HepG2 (cell line): ENCODE data around the gene SLBP. TPM values are rescaled to one million over a fixed set of nuclear protein-coding genes. Genes with fewer than 3 reads are reported as not detected.
A peak's percentile ranks its signal among the peaks of the same experiment; 100 is the strongest.

Experiments used
- ATAD3A ChIP-seq: sonication (generic); formaldehyde crosslinking; IDR thresholded peaks from 2 replicates; pipeline ENCODE4 v1.4.0; 2020; ENCODE audit warnings: missing genetic modification reagents
- ELF3 ChIP-seq: IDR thresholded peaks from 2 replicates; pipeline ENCODE4 v1.6.1; 2016; ENCODE audit warnings: missing genetic modification reagents, missing compliant biosample characterization
- MTA1 ChIP-seq: sonication (generic); formaldehyde crosslinking; IDR thresholded peaks from 2 replicates; pipeline ENCODE4 v1.4.0; 2020; ENCODE audit warnings: missing genetic modification reagents, mild to moderate bottlenecking, borderline replicate concordance
- NFE2L2 ChIP-seq: fragments of 150-350 bp; IDR thresholded peaks from 2 replicates; pipeline ENCODE4 v1.6.1; 2014; ENCODE audit warnings: low read length
- NRL ChIP-seq: sonication (generic); formaldehyde crosslinking; IDR thresholded peaks from 2 replicates; pipeline ENCODE4 v1.5.0; 2020; ENCODE audit warnings: missing genetic modification reagents, mild to moderate bottlenecking, moderate library complexity, borderline replicate concordance
- RELA ChIP-seq: sonication (generic); formaldehyde crosslinking; IDR thresholded peaks from 2 replicates; pipeline ENCODE4 v1.4.0; 2020; ENCODE audit warnings: missing genetic modification reagents
- SRSF1 ChIP-seq: fragments of 200-400 bp; formaldehyde crosslinking; optimal IDR thresholded peaks from 2 replicates; pipeline ENCODE3; 2017; ENCODE audit warnings: mild to moderate bottlenecking, low read depth, low read length, moderate library complexity
- TBL1XR1 ChIP-seq: fragments of 150-350 bp; IDR thresholded peaks from 2 replicates; pipeline ENCODE4 v1.6.1; 2014; ENCODE audit warnings: borderline replicate concordance, low read length; ENCODE audit not compliant: partially characterized antibody
- ZFYVE20 ChIP-seq: sonication (generic); formaldehyde crosslinking; IDR thresholded peaks from 2 replicates; pipeline ENCODE4 v1.8.0; 2023; ENCODE audit warnings: low read depth, mild to moderate bottlenecking, moderate library complexity, missing genetic modification reagents, borderline replicate concordance
- ZKSCAN5 ChIP-seq: sonication (generic); formaldehyde crosslinking; IDR thresholded peaks from 2 replicates; pipeline ENCODE4 v1.5.1; 2020; ENCODE audit warnings: mild to moderate bottlenecking, missing genetic modification reagents
- ZNF746 ChIP-seq: sonication (generic); formaldehyde crosslinking; IDR thresholded peaks from 2 replicates; pipeline ENCODE4 v1.8.0; 2022; ENCODE audit warnings: mild to moderate bottlenecking, missing genetic modification reagents
- ZNF878 ChIP-seq: sonication (generic); formaldehyde crosslinking; IDR thresholded peaks from 2 replicates; pipeline ENCODE4 v1.8.1; 2023; ENCODE audit warnings: mild to moderate bottlenecking, missing genetic modification reagents, moderate library complexity
- polyA plus RNA-seq, 8 experiments: library from polyadenylated mRNA; depleted of rRNA in 3 of 8; stranded (reverse) in 7 of 8; unstranded in 1 of 8; fragments of >200 nt; fragmentation: Illumina TruSeq in 4 of 8; extraction: Trizol in 4 of 8; gene quantifications; 2 replicates each; pipeline versions ENCODE4 v1.2.1 to v1.2.3, GENCODE V29; 2011 to 2016; ENCODE audit warnings: low read depth in 4 of 8, missing spikeins in 1 of 8, mixed read lengths in 1 of 8; ENCODE audit not compliant: insufficient read depth in 1 of 8
- total RNA-seq, 5 experiments: library from RNA; depleted of rRNA; stranded (reverse); fragments of >200 nt; fragmentation: Illumina TruSeq; extraction: Trizol; gene quantifications; 2 replicates each; pipeline ENCODE4 v1.2.3, GENCODE V29; 2016; ENCODE audit warnings: low read depth in 1 of 5
- TF ChIP-seq, protein P1 (sequence below): sonication (generic); formaldehyde crosslinking; IDR thresholded peaks from 2 replicates; pipeline ENCODE4 v1.4.0; 2020; ENCODE audit warnings: mild to moderate bottlenecking, missing genetic modification reagents
- TF ChIP-seq, protein P2 (sequence below): sonication (generic); formaldehyde crosslinking; IDR thresholded peaks from 2 replicates; pipeline ENCODE4 v1.4.0; 2020; ENCODE audit warnings: missing genetic modification reagents
- TF ChIP-seq, protein P3 (sequence below): sonication (generic); formaldehyde crosslinking; IDR thresholded peaks from 2 replicates; pipeline ENCODE4 v1.4.0; 2020; ENCODE audit warnings: low read depth, mild to moderate bottlenecking, missing genetic modification reagents

SLBP gene
- total and polyA plus RNA-seq, 2 of the 13 experiments (the other 11 are each of a cell fraction or from before 2014, with no cell fraction given) = 43.9 to 104 TPM

DNA sequence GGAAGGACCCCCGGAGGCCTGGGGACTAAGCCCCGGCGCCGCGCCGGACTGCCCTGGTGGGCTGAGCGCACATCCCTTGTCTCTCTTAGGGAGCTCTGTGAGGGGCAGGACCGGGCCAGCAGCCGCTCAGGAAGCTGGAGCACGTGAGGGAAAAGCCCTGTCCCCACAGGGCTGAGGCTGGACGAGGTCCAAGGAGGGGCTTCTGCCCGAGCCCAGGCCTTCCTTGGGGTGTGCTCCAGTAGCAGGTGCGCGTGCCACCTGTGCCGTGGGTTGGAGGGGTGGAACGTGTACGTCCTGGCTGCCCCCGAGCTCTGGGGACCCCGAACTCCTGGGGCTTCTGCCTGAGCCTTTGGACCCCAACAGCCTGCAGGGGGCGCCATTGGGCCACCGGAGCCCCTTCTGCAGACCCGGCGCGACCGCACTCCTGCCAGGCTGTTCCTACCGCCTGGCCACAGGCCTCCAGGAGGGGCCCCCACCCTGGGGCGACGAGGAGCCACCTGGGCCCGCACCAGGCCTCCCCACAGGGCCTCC, 36.4 kb upstream of the SLBP start (continued):
- TF ChIP-seq NRL (CRISPR knock-in tag) (peak; percentile 37; the same call in 1 of the 2 replicates), ATAD3A (CRISPR knock-in tag) (no peak), TBL1XR1 (no peak), ELF3 (CRISPR knock-in tag) (0 out of 2 replicates have a peak, but pooled peaks have one; percentile 28), ZNF746 (CRISPR knock-in tag) (peak; percentile 59; the same call in 1 of the 2 replicates), SRSF1 (peak; percentile 36), MTA1 (peak; percentile 50; the same call in 1 of the 2 replicates), ZNF878 (no peak), ZKSCAN5 (CRISPR knock-in tag) (no peak), ZFYVE20 (CRISPR knock-in tag) (no peak), NFE2L2 (no peak), RELA (CRISPR knock-in tag) (no peak)
- TF ChIP-seq, protein P1, sequence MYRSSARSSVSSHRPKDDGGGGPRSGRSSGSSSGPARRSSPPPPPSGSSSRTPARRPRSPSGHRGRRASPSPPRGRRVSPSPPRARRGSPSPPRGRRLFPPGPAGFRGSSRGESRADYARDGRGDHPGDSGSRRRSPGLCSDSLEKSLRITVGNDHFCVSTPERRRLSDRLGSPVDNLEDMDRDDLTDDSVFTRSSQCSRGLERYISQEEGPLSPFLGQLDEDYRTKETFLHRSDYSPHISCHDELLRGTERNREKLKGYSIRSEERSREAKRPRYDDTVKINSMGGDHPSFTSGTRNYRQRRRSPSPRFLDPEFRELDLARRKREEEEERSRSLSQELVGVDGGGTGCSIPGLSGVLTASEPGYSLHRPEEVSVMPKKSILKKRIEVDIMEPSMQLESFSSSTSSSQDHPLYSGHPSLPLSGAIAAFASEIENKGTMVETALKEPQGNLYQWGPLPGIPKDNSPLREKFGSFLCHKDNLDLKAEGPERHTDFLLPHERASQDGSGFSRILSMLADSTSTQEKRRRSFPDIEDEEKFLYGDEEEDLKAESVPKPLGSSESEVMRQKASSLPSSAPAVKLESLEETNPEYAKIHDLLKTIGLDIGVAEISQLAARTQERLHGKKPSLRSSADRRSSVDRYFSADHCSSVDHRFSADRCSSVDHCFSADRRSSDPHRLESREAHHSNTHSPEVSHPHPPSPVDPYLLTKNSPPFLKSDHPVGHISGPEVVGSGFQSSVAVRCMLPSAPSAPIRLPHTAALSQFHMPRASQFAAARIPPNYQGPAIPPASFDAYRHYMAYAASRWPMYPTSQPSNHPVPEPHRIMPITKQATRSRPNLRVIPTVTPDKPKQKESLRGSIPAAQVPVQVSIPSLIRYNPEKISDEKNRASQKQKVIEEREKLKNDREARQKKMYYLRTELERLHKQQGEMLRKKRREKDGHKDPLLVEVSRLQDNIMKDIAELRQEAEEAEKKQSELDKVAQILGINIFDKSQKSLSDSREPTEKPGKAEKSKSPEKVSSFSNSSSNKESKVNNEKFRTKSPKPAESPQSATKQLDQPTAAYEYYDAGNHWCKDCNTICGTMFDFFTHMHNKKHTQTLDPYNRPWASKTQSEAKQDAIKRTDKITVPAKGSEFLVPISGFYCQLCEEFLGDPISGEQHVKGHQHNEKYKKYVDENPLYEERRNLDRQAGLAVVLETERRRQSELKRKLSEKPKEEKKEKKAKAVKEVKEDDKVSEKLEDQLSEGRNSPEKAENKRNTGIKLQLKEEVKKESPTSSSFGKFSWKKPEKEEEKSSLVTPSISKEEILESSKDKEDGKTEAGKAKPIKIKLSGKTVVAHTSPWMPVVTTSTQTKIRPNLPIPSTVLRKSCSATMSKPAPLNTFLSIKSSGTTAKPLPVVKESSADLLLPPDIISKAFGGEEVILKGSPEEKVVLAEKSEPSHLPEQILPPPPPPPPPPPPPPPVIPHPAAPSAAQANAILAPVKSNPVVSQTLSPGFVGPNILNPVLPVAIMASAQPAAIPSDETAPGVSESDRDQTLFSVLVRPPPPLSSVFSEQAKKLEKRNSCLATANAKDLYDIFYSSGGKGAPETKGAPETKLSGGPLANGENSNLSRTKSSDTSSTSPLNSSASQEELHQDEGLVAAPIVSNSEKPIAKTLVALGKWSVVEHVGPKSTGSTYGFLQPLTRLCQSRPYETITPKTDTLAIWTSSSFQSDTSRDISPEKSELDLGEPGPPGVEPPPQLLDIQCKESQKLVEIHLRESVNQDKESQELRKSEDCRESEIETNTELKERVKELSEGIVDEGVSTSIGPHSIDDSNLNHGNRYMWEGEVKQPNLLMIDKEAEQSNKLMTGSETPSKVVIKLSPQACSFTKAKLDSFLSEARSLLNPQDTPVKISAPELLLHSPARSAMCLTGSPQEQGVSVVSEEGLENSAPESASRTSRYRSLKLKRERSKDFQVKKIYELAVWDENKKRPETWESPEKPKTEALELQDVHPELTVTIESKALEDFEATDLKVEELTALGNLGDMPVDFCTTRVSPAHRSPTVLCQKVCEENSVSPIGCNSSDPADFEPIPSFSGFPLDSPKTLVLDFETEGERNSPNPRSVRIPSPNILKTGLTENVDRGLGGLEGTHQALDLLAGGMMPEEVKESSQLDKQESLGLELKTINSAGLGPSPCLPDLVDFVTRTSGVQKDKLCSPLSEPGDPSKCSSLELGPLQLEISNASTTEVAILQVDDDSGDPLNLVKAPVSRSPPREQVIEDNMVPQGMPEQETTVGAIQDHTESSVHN (CRISPR knock-in tag) = no peak
- TF ChIP-seq, protein P2, sequence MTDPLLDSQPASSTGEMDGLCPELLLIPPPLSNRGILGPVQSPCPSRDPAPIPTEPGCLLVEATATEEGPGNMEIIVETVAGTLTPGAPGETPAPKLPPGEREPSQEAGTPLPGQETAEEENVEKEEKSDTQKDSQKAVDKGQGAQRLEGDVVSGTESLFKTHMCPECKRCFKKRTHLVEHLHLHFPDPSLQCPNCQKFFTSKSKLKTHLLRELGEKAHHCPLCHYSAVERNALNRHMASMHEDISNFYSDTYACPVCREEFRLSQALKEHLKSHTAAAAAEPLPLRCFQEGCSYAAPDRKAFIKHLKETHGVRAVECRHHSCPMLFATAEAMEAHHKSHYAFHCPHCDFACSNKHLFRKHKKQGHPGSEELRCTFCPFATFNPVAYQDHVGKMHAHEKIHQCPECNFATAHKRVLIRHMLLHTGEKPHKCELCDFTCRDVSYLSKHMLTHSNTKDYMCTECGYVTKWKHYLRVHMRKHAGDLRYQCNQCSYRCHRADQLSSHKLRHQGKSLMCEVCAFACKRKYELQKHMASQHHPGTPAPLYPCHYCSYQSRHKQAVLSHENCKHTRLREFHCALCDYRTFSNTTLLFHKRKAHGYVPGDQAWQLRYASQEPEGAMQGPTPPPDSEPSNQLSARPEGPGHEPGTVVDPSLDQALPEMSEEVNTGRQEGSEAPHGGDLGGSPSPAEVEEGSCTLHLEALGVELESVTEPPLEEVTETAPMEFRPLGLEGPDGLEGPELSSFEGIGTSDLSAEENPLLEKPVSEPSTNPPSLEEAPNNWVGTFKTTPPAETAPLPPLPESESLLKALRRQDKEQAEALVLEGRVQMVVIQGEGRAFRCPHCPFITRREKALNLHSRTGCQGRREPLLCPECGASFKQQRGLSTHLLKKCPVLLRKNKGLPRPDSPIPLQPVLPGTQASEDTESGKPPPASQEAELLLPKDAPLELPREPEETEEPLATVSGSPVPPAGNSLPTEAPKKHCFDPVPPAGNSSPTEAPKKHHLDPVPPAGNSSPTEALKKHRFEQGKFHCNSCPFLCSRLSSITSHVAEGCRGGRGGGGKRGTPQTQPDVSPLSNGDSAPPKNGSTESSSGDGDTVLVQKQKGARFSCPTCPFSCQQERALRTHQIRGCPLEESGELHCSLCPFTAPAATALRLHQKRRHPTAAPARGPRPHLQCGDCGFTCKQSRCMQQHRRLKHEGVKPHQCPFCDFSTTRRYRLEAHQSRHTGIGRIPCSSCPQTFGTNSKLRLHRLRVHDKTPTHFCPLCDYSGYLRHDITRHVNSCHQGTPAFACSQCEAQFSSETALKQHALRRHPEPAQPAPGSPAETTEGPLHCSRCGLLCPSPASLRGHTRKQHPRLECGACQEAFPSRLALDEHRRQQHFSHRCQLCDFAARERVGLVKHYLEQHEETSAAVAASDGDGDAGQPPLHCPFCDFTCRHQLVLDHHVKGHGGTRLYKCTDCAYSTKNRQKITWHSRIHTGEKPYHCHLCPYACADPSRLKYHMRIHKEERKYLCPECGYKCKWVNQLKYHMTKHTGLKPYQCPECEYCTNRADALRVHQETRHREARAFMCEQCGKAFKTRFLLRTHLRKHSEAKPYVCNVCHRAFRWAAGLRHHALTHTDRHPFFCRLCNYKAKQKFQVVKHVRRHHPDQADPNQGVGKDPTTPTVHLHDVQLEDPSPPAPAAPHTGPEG (CRISPR knock-in tag) = no peak
- TF ChIP-seq, protein P3, sequence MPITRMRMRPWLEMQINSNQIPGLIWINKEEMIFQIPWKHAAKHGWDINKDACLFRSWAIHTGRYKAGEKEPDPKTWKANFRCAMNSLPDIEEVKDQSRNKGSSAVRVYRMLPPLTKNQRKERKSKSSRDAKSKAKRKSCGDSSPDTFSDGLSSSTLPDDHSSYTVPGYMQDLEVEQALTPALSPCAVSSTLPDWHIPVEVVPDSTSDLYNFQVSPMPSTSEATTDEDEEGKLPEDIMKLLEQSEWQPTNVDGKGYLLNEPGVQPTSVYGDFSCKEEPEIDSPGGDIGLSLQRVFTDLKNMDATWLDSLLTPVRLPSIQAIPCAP (CRISPR knock-in tag) = no peak
